GM13977 (cell line): ENCODE results near the gene LPAR1.

Experiments used
- DNase-seq: peaks from one replicate; pipeline ENCODE4 v3.0.0; 2012; ENCODE audit warnings: low spot score
- in situ Hi-C: fragments of 300-500 bp; cut with MboI; formaldehyde crosslinking; loops from one replicate; pipeline ENCODE4 v1.12.0; 2022; ENCODE audit warnings: low sequenced_read_pairs, low pct_unique_long_range_greater_than_20kb, mixed read lengths, inconsistent platforms; ENCODE audit not compliant: unreplicated experiment
- TF ChIP-seq, protein P1 (sequence below): IDR thresholded peaks from 2 replicates; pipeline ENCODE4 v1.5.1; 2012; ENCODE audit warnings: mild to moderate bottlenecking, control low read depth; ENCODE audit not compliant: insufficient read depth; ENCODE audit errors: extremely low read depth, missing control alignments

Gene LPAR1

GRCh38 chr9:110844121-110844520 lies 194.1 kb downstream of the LPAR1 start:
- DNase-seq: no peak
- TF ChIP-seq, protein P1, sequence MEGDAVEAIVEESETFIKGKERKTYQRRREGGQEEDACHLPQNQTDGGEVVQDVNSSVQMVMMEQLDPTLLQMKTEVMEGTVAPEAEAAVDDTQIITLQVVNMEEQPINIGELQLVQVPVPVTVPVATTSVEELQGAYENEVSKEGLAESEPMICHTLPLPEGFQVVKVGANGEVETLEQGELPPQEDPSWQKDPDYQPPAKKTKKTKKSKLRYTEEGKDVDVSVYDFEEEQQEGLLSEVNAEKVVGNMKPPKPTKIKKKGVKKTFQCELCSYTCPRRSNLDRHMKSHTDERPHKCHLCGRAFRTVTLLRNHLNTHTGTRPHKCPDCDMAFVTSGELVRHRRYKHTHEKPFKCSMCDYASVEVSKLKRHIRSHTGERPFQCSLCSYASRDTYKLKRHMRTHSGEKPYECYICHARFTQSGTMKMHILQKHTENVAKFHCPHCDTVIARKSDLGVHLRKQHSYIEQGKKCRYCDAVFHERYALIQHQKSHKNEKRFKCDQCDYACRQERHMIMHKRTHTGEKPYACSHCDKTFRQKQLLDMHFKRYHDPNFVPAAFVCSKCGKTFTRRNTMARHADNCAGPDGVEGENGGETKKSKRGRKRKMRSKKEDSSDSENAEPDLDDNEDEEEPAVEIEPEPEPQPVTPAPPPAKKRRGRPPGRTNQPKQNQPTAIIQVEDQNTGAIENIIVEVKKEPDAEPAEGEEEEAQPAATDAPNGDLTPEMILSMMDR: no peak
- in situ Hi-C loops: no loop called here

GRCh38 chr9:110842986-110843385 lies 195.3 kb downstream of the LPAR1 start:
- TF ChIP-seq, protein P1: no peak
- DNase-seq: no peak
- in situ Hi-C loops: no loop called here

- no peak for DNase-seq
- in situ Hi-C loops: no loop called here
- TF ChIP-seq, protein P1: no peak
Observed at GRCh38 chr9:110842169-110842568, 196.1 kb downstream of the LPAR1 start.

- TF ChIP-seq, protein P1: no peak
- in situ Hi-C loops: no loop called here
- no peak for DNase-seq
Observed at GRCh38 chr9:110837401-110838005, 200.8 kb downstream of the LPAR1 start.

DNA sequence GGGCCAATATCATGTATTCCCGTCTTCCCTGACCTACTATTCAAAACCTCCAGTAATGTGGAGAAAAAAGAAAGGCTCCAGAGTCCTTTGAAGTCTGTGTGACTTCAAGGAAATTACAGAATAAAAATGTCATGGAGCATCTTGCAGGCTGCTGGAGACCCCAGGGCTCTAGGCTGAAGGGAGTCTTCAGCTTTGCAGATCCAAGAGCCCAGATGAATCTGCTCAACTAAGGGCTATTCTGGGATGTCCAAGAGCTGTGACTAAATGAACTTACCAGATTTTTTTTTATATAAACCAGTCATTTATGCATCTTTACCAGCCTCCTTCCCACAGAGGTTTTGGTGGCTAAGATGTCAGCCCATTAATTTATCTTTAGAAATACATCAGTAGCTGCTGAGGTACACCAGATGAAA lies 202.4 kb downstream of the LPAR1 start:
- no peak for DNase-seq

GRCh38 chr9:110835404-110835803 lies 202.9 kb downstream of the LPAR1 start:
- TF ChIP-seq, protein P1: no peak
- in situ Hi-C loops: no loop called here
- DNase-seq: no peak

More for the DNA sequence above, 202.4 kb downstream of the LPAR1 start:
- in situ Hi-C loops: no loop called here
- TF ChIP-seq, protein P1: no peak
